Ecto neural progenitor cell (in vitro differentiated cells): ENCODE data around the gene ATP5PB.

ENCODE experiments used
- DNase-seq: peaks from one replicate; pipeline ENCODE4 v3.0.0-alpha.2; 2018; ENCODE audit warnings: low spot score

ATP5PB gene

GRCh38 chr1:111476214-111476613 is 26.9 kb downstream of the ATP5PB start:
- DNase-seq: no peak

GRCh38 chr1:111476761-111477309 is 27.6 kb downstream of the ATP5PB start:
- DNase-seq: no peak

- no peak for DNase-seq
These were observed 31.4 kb downstream of the ATP5PB start for GRCh38 chr1:111480674-111481073.

- DNase-seq: peak; percentile 79
These were observed 32.3 kb downstream of the ATP5PB start for GRCh38 chr1:111481387-111482221.

- DNase-seq: no peak
These were observed 33.9 kb downstream of the ATP5PB start for GRCh38 chr1:111483166-111483565.

- DNase-seq: no peak
These were observed 34.6 kb downstream of the ATP5PB start for GRCh38 chr1:111483876-111484275.

GRCh38 chr1:111484391-111485026 is 35.2 kb downstream of the ATP5PB start:
- DNase-seq: no peak

GRCh38 chr1:111486431-111486830 is 37.2 kb downstream of the ATP5PB start:
- DNase-seq: no peak

- DNase-seq: no peak
These were observed 37.9 kb downstream of the ATP5PB start for GRCh38 chr1:111487133-111487532.

- DNase-seq: no peak
These were observed 39.4 kb downstream of the ATP5PB start for GRCh38 chr1:111488669-111489068.

- no peak for DNase-seq
These were observed 40.3 kb downstream of the ATP5PB start for GRCh38 chr1:111489604-111490003.

GRCh38 chr1:111490220-111490619 is 41.0 kb downstream of the ATP5PB start:
- DNase-seq: no peak

GRCh38 chr1:111491070-111491469 is 41.8 kb downstream of the ATP5PB start:
- DNase-seq: no peak

- no peak for DNase-seq
These were observed 47.1 kb downstream of the ATP5PB start for GRCh38 chr1:111496398-111496797.

GRCh38 chr1:111497592-111497991 is 48.3 kb downstream of the ATP5PB start:
- no peak for DNase-seq

- DNase-seq: no peak
These were observed 49.9 kb downstream of the ATP5PB start for GRCh38 chr1:111499026-111499785.

- no peak for DNase-seq
These were observed 52.4 kb downstream of the ATP5PB start for GRCh38 chr1:111501645-111502044.

GRCh38 chr1:111503585-111504060 is 54.4 kb downstream of the ATP5PB start, which contains the start of the genes ADORA3 and TMIGD3:
Gene ADORA3 (minus strand): TSS chr1:111503633. CDS start chr1:111503354, 279 bp downstream.
Gene TMIGD3 (minus strand): TSS chr1:111503633. CDS start chr1:111503354, 279 bp downstream.
- DNase-seq: no peak

GRCh38 chr1:111504097-111504496 is 54.8 kb downstream of the ATP5PB start:
- no peak for DNase-seq

GRCh38 chr1:111505641-111506119 is 56.4 kb downstream of the ATP5PB start:
- no peak for DNase-seq

GRCh38 chr1:111506561-111506960 is 57.3 kb downstream of the ATP5PB start:
- no peak for DNase-seq
